ENCODE data around the gene SPATA25. TPM values are rescaled to one million over a fixed set of nuclear protein-coding genes. Genes with fewer than 3 reads are reported as not detected.
A peak's percentile ranks its signal among the peaks of the same experiment; 100 is the strongest.
"Not testable (repeated sequence)": the region's sequence is repeated elsewhere in the genome, so short reads cannot be mapped to it uniquely, and the experiment has no call there.

Gene SPATA25
- total RNA-seq, 4 donors from 2014 or later, result 2.6 to 16.2 (median 6.0) TPM

DNA sequence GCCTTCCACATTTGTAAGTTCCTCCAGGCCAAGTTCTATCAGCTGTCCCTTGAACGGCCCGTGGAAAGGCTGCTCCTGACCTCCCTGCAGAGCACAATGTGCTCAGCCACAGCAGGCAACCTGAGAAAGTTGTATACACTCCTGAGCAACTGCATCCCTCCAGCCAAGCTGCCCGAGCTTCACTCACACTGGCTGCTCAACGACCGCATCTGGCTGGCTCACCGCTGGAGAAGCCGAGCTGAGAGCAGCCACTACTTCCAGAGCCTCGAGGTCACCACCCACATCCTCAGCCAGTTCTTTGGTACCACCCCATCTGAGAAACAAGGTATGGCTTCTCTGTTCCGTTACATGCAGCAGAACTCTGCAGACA lies 4.3 kb downstream of the SPATA25 start:
- intact Hi-C loops (cut with DNase I; ENCODE audit: low total_unique reads), result no loop called here

DNA sequence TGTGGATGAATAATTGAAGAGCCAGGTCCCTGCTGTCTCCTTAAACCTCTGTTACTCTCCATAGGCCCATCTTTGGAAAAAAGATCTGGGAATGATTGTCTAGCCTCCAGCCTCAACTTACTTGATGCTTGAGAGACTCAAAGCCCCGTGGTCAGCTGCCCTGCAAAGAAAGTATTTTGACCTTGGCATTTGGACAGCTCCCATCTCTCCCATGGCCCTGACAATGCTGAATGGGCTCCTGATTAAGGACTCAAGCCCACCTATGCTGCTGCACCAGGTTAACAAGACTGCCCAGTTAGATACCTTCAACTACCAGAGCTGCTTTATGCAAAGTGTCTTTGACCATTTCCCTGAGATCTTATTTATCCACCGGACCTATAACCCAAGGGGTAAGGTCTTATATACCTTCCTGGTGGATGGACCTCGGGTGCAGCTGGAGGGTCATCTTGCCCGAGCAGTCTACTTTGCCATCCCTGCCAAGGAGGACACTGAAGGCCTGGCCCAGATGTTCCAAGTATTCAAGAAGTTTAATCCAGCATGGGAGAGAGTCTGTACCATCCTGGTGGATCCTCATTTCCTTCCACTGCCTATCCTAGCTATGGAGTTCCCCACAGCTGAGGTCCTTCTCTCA lies 4.8 kb downstream of the SPATA25 start:
- no peak for DNase-seq
- TF ChIP-seq, protein P1, sequence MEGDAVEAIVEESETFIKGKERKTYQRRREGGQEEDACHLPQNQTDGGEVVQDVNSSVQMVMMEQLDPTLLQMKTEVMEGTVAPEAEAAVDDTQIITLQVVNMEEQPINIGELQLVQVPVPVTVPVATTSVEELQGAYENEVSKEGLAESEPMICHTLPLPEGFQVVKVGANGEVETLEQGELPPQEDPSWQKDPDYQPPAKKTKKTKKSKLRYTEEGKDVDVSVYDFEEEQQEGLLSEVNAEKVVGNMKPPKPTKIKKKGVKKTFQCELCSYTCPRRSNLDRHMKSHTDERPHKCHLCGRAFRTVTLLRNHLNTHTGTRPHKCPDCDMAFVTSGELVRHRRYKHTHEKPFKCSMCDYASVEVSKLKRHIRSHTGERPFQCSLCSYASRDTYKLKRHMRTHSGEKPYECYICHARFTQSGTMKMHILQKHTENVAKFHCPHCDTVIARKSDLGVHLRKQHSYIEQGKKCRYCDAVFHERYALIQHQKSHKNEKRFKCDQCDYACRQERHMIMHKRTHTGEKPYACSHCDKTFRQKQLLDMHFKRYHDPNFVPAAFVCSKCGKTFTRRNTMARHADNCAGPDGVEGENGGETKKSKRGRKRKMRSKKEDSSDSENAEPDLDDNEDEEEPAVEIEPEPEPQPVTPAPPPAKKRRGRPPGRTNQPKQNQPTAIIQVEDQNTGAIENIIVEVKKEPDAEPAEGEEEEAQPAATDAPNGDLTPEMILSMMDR (IDR thresholded peaks at IDR 0.05), result no peak
- no peak for TF ChIP-seq POLR2A (IDR thresholded peaks at IDR 0.05)
- no peaks in the 10 kb centered on the region for H3K36me3 ChIP-seq
- peaks cover 0 to 7% of the 10 kb centered on the region in 2 donors for H3K4me1 ChIP-seq
- H3K27ac ChIP-seq, result no peak overlapping the region
- H3K4me3 ChIP-seq, result no peak overlapping the region
- no peaks in the 10 kb centered on the region for H3K9me3 ChIP-seq
- intact Hi-C loops (cut with DNase I; ENCODE audit: low total_unique reads), result no loop called here
- H3K27me3 ChIP-seq, result no peaks in the 10 kb centered on the region

More for the DNA sequence above, 4.3 kb downstream of the SPATA25 start:
- H3K4me3 ChIP-seq, result no peak overlapping the region
- no peak for DNase-seq
- H3K36me3 ChIP-seq, result no peaks in the 10 kb centered on the region
- H3K27ac ChIP-seq, result no peak overlapping the region
- peaks cover 0 to 7% of the 10 kb centered on the region in 2 donors for H3K4me1 ChIP-seq
- H3K27me3 ChIP-seq, result no peaks in the 10 kb centered on the region
- TF ChIP-seq POLR2A (IDR thresholded peaks at IDR 0.05), result no peak
- H3K9me3 ChIP-seq, result no peaks in the 10 kb centered on the region

DNA sequence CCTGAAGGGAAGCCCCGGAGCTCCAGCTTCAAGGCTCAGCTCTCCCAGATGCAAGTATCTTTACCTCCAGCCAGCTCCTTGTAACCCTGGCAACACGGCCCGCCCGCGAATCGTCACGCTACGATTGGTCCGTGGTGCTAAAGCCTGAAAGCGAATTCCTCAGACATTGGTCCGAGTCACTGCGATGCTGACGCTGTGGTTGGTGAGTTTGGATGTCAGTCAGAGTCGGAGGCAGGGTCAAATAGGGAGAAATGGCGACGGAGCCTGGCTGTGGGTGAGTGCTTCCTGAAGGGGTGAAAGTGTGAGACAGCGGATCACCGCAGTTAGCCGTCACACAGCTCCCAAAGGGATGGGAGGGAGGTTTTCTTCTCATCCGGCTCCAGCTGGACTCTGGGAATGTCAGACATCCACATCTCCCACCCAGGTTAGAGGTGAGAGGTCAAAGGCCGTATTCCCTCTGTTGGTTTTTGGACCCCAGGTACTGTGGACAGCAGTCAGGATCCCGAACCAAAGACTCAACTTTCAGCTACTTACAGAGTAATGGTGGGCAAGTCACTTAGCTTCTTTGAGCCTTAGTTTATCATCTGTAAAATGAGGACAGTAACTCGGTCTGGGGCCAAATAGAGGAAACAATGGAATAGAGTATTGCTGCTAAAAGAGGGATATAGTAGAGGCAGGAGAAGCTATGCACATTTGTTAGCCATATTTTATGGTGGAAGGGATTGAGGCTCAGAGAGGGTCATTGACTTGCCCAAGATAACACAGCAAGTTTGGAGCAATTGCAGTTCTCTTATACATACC lies 6.2 kb downstream of the SPATA25 start, which contains the start of gene ZSWIM1:
Gene ZSWIM1 (plus strand): TSS at position 240 of the 801 bp plus-strand sequence. CDS start 1,366 bp downstream, outside the sequence.
- no peaks in the 10 kb centered on the region for H3K9me3 ChIP-seq
- H3K4me1 ChIP-seq, result peaks cover 0 to 7% of the 10 kb centered on the region in 2 donors
- H3K4me3 ChIP-seq, result peak within 1 kb of the TSS; percentile 48 to 52
- H3K27me3 ChIP-seq, result no peaks in the 10 kb centered on the region
- H3K36me3 ChIP-seq, result no peaks in the 10 kb centered on the region
- intact Hi-C loops (cut with DNase I; ENCODE audit: low total_unique reads), result no loop called here
- peak; percentile 100 for DNase-seq
- H3K27ac ChIP-seq, result peak within 1 kb of the TSS; percentile 78 to 81
- TF ChIP-seq, protein P1 (IDR thresholded peaks at IDR 0.05), result peak in 2 of 4 experiments; percentile 6 to 10
- TF ChIP-seq POLR2A (IDR thresholded peaks at IDR 0.05), result peak; percentile 47 to 52

DNA sequence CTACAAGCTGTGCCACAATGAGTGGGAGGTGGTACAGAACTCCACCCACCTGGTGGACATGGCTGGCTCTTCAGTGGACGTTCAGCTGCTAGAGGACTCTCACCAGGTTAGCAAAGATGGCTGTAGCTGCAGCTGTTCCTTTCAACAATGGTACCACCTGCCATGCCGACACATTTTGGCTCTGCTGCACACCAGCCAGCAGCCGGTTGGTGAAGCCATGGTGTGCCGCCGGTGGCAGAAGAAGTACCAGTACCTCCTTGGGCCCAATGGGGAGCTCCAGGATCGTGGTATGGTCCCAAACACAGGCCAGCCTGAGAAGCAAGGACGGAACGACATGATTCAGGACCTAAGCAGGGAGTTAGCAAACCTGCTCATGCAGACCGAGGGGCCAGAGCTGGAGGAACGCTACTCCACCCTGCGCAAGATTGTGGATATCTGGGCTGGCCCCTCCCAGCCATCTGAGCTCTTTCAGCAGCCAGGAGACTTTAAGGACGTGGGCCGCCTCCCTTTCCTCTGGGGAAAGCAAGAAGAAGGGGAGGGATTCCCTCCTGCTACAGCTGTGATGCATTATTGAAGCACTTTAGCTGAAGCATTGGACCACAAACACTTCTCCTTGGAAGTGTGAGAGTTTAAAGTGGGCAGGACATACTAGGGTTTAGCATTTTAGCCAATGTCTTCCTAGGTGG lies 9.2 kb downstream of the SPATA25 start:
- TF ChIP-seq, protein P1 (IDR thresholded peaks at IDR 0.05), result no peak
- no peak for TF ChIP-seq POLR2A (IDR thresholded peaks at IDR 0.05)
- intact Hi-C loops (cut with DNase I; ENCODE audit: low total_unique reads), result no loop called here
- no peak overlapping the region for H3K27ac ChIP-seq
- H3K9me3 ChIP-seq, result no peaks in the 10 kb centered on the region
- H3K4me1 ChIP-seq, result peaks cover 0 to 7% of the 10 kb centered on the region in 2 donors
- H3K4me3 ChIP-seq, result no peak overlapping the region
- H3K27me3 ChIP-seq, result no peaks in the 10 kb centered on the region
- H3K36me3 ChIP-seq, result no peaks in the 10 kb centered on the region
- DNase-seq, result no peak

DNA sequence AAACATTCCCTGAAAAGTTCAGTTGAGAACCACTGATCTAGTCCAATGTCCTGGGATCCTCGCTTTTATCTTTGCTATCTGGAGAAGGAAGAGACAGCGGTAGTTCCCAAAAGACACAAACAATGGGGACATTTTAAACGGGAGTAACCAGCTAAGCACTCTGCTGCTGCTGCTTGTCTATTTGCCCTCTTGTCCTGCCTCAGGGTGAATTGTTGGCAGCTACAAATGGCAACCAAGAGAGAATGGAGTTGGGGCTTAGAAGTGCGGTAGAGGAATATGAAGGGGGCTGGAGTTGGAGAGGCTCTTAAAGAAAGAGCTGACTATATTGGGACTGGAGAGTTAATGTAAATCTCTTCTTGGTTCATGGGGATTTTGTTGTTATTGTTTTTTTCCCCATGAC lies 12.8 kb downstream of the SPATA25 start:
- no peak overlapping the region for H3K4me3 ChIP-seq
- no peaks in the 10 kb centered on the region for H3K4me1 ChIP-seq
- no peak overlapping the region for H3K27ac ChIP-seq
- intact Hi-C loops (cut with DNase I; ENCODE audit: low total_unique reads), result no loop called here
- no peaks in the 10 kb centered on the region for H3K36me3 ChIP-seq
- H3K9me3 ChIP-seq, result no peaks in the 10 kb centered on the region
- DNase-seq, result no peak
- no peak for TF ChIP-seq POLR2A (IDR thresholded peaks at IDR 0.05)
- TF ChIP-seq, protein P1 (IDR thresholded peaks at IDR 0.05), result no peak
- no peaks in the 10 kb centered on the region for H3K27me3 ChIP-seq

DNA sequence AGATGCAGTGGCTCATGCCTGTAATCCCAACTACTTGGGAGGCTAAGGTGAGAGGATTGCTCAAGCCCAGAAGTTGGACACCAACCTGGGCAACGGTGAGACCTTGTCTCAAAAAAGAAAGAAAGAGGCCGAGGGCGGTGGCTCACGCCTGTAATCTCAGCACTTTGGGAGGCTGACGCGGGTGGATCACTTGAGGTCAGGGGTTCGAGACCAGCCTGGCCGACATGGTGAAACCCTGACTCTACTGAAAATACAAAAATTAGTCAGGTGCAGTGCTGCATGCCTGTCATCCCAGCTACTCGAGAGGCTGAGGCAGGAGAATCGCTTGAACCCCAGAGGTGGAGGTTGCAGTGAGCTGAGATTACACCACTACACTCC lies 13.3 kb downstream of the SPATA25 start:
- DNase-seq; H3K4me3 ChIP-seq; H3K36me3 ChIP-seq; H3K4me1 ChIP-seq; H3K27me3 ChIP-seq; intact Hi-C loops (cut with DNase I; ENCODE audit: low total_unique reads); H3K27ac ChIP-seq; H3K9me3 ChIP-seq: not testable (repeated sequence)

Data from uterus (tissue), 4 donors.